Fibroblast of skin of scalp (primary cell): Measurements from ENCODE around the gene VWA1.
"Not testable (repeated sequence)": the region's sequence is repeated elsewhere in the genome, so short reads cannot be mapped to it uniquely, and the experiment has no call there.

Experiments used
- DNase-seq: peaks from one replicate; pipeline ENCODE4 v3.0.0-alpha.2; 2013

The VWA1 gene

GRCh38 chr1:1406101-1406820, 29.2 kb upstream of the VWA1 start:
- DNase-seq = no peak

- peak; percentile 91 for DNase-seq
Measured at GRCh38 chr1:1406821-1407635, 28.5 kb upstream of the VWA1 start, which contains the start of gene MRPL20. TSS of gene MRPL20 (minus strand) at chr1:1407293. CDS start at chr1:1407217, 76 bp downstream.

GRCh38 chr1:1407636-1408318, 27.7 kb upstream of the VWA1 start:
- DNase-seq = peak; percentile 24

GRCh38 chr1:1410238-1410637, 25.3 kb upstream of the VWA1 start:
- DNase-seq = not testable (repeated sequence)

GRCh38 chr1:1411626-1412025, 23.9 kb upstream of the VWA1 start:
- DNase-seq = no peak

- DNase-seq = peak; percentile 26
Measured at GRCh38 chr1:1412311-1412902, 23.1 kb upstream of the VWA1 start.

- DNase-seq = no peak
Measured at GRCh38 chr1:1415751-1416150, 19.7 kb upstream of the VWA1 start.

- not testable (repeated sequence) for DNase-seq
Measured at GRCh38 chr1:1417396-1417795, 18.1 kb upstream of the VWA1 start.

GRCh38 chr1:1417825-1418463, 17.5 kb upstream of the VWA1 start:
- not testable (repeated sequence) for DNase-seq

- DNase-seq = no peak
Measured at GRCh38 chr1:1418464-1419362, 16.8 kb upstream of the VWA1 start.

- no peak for DNase-seq
Measured at GRCh38 chr1:1419363-1419812, 16.1 kb upstream of the VWA1 start.

GRCh38 chr1:1419813-1420653, 15.5 kb upstream of the VWA1 start:
- DNase-seq = no peak

- no peak for DNase-seq
Measured at GRCh38 chr1:1420654-1421141, 14.8 kb upstream of the VWA1 start.

GRCh38 chr1:1421147-1421906, 14.2 kb upstream of the VWA1 start, which contains the start of gene ANKRD65:
TSS of gene ANKRD65 (minus strand) at chr1:1421276. CDS start at chr1:1421005, 271 bp downstream.
- DNase-seq = no peak

GRCh38 chr1:1421907-1422464, 13.5 kb upstream of the VWA1 start:
- no peak for DNase-seq

GRCh38 chr1:1422465-1423244, 12.8 kb upstream of the VWA1 start:
- DNase-seq = peak; percentile 49

- DNase-seq = no peak
Measured at GRCh38 chr1:1423245-1423597, 12.3 kb upstream of the VWA1 start.

GRCh38 chr1:1424707-1425106, 10.8 kb upstream of the VWA1 start:
- no peak for DNase-seq
